Skin of body (tissue), 3 donors: ENCODE data around the gene SDF4. TPM values are rescaled to one million over a fixed set of nuclear protein-coding genes. Genes with fewer than 3 reads are reported as not detected.

ENCODE experiments used
- DNase-seq: peaks from one replicate; lab custom pipeline; 2025; lab: John Stamatoyannopoulos, UW
- small RNA-seq: library from RNA; depleted of rRNA; stranded (forward); fragments of <200 nt; gene quantifications from one replicate; pipeline ENCODE3, GENCODE V24; 2014; ENCODE audit warnings: low replicate concordance
- total RNA-seq: library from RNA; depleted of rRNA; stranded (reverse); fragments of >200 nt; gene quantifications from one replicate; pipeline ENCODE4 v1.2.3, GENCODE V29; 2014

SDF4 gene
- total RNA-seq, 1 donor from 2014 or later, result 40.8 TPM

DNA sequence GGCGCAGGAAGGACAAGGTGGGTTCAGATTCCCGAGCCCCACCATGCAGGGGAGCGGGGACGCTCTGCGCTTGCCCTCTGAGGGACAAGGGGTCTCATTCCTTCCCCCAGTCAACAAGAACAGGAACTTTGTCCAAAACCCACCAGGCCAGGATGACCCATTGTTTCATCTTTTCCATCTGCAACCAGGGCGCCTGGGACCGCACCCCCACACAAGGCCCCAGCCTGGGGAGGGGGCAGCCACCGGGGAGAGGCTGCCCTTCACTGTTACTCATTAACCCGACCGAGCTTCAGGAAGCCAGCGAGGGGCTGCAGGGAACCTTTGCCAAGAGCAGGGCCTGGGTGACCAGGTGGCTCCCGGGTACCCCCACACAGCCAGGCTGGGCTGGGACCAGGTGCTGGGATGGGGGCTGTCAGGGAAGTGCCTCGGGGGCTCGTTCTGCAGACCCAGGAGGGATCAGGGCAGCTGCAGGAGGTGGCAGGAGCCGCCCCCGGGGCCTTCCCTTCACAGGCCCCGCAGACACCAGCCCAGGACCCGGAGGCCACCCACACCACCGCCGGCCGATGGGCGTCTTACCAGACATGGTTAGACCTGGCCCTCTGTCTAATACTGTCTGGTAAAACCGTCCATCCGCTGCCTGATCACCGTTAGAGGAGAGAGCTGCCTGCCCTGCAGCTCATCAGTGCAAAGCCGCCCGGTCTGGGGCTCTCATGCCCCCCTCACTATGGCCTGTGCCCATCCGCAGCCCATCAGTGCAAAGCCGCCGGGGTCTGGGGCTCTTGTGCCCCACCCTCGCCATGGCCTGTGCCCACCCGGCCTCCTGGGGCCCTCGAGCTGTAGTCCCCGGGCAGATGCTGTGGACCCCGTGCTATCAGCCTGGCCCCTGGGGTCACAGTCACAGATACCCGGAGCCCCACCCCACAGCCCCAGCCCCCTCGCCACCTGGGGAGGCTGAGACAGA, 63.1 kb downstream of the SDF4 start:
- DNase-seq, result no peak

- no peak for DNase-seq
These were observed 63.9 kb downstream of the SDF4 start for GRCh38 chr1:1167841-1168450.

- DNase-seq, result no peak
These were observed 64.4 kb downstream of the SDF4 start for GRCh38 chr1:1167398-1167821.

Small RNA genes lying within 50 kb of the gene (small RNA-seq; reads per million reads assigned to genes)
- gene MIR200A, result 71.1 reads per million, percentile 96 among the genes with 10 or more reads in this experiment
- gene MIR200B, result 329 reads per million, percentile 98 among the genes with 10 or more reads in this experiment
- gene MIR429, result 171 reads per million, percentile 97 among the genes with 10 or more reads in this experiment

Other genes with a start within 250 kb of the SDF4 start
- gene PERM1, start 249.9 kb downstream of the SDF4 start, total RNA-seq, result 0.99 TPM
- 12.5 TPM for gene HES4, start 231.9 kb downstream of the SDF4 start, total RNA-seq
- 13.7 TPM for gene ISG15, start 218.5 kb downstream of the SDF4 start, total RNA-seq
- 39.8 TPM for gene AGRN, start 211.9 kb downstream of the SDF4 start, total RNA-seq
- gene RNF223, start 157.7 kb downstream of the SDF4 start, total RNA-seq, result 0.69 TPM
- 6.9 TPM for gene C1orf159, start 115.9 kb downstream of the SDF4 start, total RNA-seq
- 0.39 TPM for gene TTLL10, start 58.1 kb downstream of the SDF4 start, total RNA-seq
- gene TNFRSF18, start 25.4 kb downstream of the SDF4 start, total RNA-seq, result 1.9 TPM
- gene TNFRSF4, start 17.8 kb downstream of the SDF4 start, total RNA-seq, result 0.39 TPM
- gene B3GALT6, start 236 bp upstream of the SDF4 start, total RNA-seq, result 7.0 TPM
- 2.5 TPM for gene C1QTNF12, start 14.7 kb upstream of the SDF4 start, total RNA-seq
- 33.8 TPM for gene UBE2J2, start 41.9 kb upstream of the SDF4 start, total RNA-seq
- 1.4 TPM for gene SCNN1D, start 48.4 kb upstream of the SDF4 start, total RNA-seq
- gene ACAP3, start 75.9 kb upstream of the SDF4 start, total RNA-seq, result 34.6 TPM
- 5.7 TPM for gene PUSL1, start 76.6 kb upstream of the SDF4 start, total RNA-seq
- 48.7 TPM for gene INTS11, start 92.7 kb upstream of the SDF4 start, total RNA-seq
- 8.7 TPM for gene CPTP, start 92.8 kb upstream of the SDF4 start, total RNA-seq
- gene TAS1R3, start 99.3 kb upstream of the SDF4 start, total RNA-seq, result 0.39 TPM
- 33.0 TPM for gene DVL1, start 117.4 kb upstream of the SDF4 start, total RNA-seq
- gene MXRA8, start 126.6 kb upstream of the SDF4 start, total RNA-seq, result 59.7 TPM
- gene AURKAIP1, start 143.2 kb upstream of the SDF4 start, total RNA-seq, result 35.0 TPM
- 178 TPM for gene CCNL2, start 167.3 kb upstream of the SDF4 start, total RNA-seq
- gene MRPL20, start 175.3 kb upstream of the SDF4 start, total RNA-seq, result 66.5 TPM
- 2.9 TPM for gene ANKRD65, start 189.3 kb upstream of the SDF4 start, total RNA-seq
- 8.6 TPM for gene VWA1, start 203.7 kb upstream of the SDF4 start, total RNA-seq
- gene ATAD3C, start 217.7 kb upstream of the SDF4 start, total RNA-seq, result 0.39 TPM
- 16.7 TPM for gene ATAD3B, start 239.8 kb upstream of the SDF4 start, total RNA-seq